Measurements from ENCODE around the gene ITGA11. TPM values are rescaled to one million over a fixed set of nuclear protein-coding genes. Genes with fewer than 3 reads are reported as not detected.
A peak's percentile ranks its signal among the peaks of the same experiment; 100 is the strongest.

The ITGA11 gene
- polyA plus RNA-seq, 1 of the 3 experiments (the other 2 are of a cell fraction) = 0.49 TPM

- TF ChIP-seq RXRA (IDR thresholded peaks at IDR 0.05; ENCODE audit: borderline replicate concordance, low read depth) = no peak
- TF ChIP-seq GATA2 (CRISPR knock-in tag; IDR thresholded peaks at IDR 0.05) = peak; percentile 40; the same call in 1 of the 2 replicates
- TF ChIP-seq REST (IDR thresholded peaks at IDR 0.05; ENCODE audit: low read depth, low read length) = no peak
- TF ChIP-seq ZBTB33 (IDR thresholded peaks at IDR 0.05; ENCODE audit: borderline replicate concordance, low read depth) = no peak
- TF ChIP-seq PBX3 (IDR thresholded peaks at IDR 0.05) = no peak; the same call in 1 of the 2 replicates
- no peak; the same call in 1 of the 2 replicates for TF ChIP-seq ELF1 (IDR thresholded peaks at IDR 0.05)
These were observed 47.3 kb downstream of the ITGA11 start (continued) for GRCh38 chr15:68384451-68385239.

- Histone ChIP-seq H3K36me3 (replicated peaks in 1 of 2; ENCODE audit: control insufficient read depth in 1 of 2, insufficient read depth in 2 of 2, low read length in 1 of 2) (no peaks in the 10 kb centered on the region), H4K20me1 (ENCODE audit: insufficient read depth) (no peaks in the 10 kb centered on the region), H3K27me3 (ENCODE audit: insufficient read depth) (no peaks in the 10 kb centered on the region), H3K27ac (ENCODE audit: low read depth in 2 of 2, low read length in 1 of 2) (peak overlapping the region; percentile 76 to 88), H3K79me2 (ENCODE audit: insufficient read depth) (no peaks in the 10 kb centered on the region), H3K9ac (peak overlapping the region; percentile 20; the same call in 1 of the 2 replicates), H3F3A (replicated peaks; ENCODE audit: insufficient read depth) (peaks cover 28% of the 10 kb centered on the region), H2AFZ (ENCODE audit: low read depth) (no peak overlapping the region; the same call in none of the 2 replicates), H3K9me2 (no peaks in the 10 kb centered on the region), H3K9me3 (no peaks in the 10 kb centered on the region), H3K4me2 (peak overlapping the region; percentile 49), H3K4me1 (ENCODE audit: control insufficient read depth in 1 of 2, insufficient read depth in 2 of 2, low read depth in 1 of 2, low read length in 1 of 2) (peaks cover 12 to 15% of the 10 kb centered on the region in 2 experiments), H3K4me3 (ENCODE audit: low read depth in 2 of 2, low read length in 1 of 2) (peak overlapping the region in 1 of 2 experiments; percentile 0; a peak in 1 of 4 replicates)
- ChIA-PET POLR2A (no interaction called here), CTCF (interaction anchor here (0.9 to 3.2 kb wide), 9 partner anchors 10 to 136 kb away, joined by 3 to 19 read pairs (median 4); no protein-coding TSS in a partner anchor)
- 92% methylated on average over 12 of the region's 12 CpGs for WGBS (ENCODE audit: low lambda C conversion rate)
- DNase-seq = peak; percentile 64
- TF ChIP-seq JUND (IDR thresholded peaks at IDR 0.05) (no peak), RAD21 (IDR thresholded peaks at IDR 0.05; ENCODE audit: low read length) (peak; percentile 61), SMC3 (IDR thresholded peaks at IDR 0.05; ENCODE audit: low read depth, low read length) (peak; percentile 39), MXI1 (IDR thresholded peaks at IDR 0.05; ENCODE audit: low read depth, low read length) (no peak), MAX (IDR thresholded peaks at IDR 0.05; ENCODE audit: low read depth) (no peak), USF1 (IDR thresholded peaks at IDR 0.05; ENCODE audit: borderline replicate concordance, low read depth) (no peak), CHD2 (IDR thresholded peaks at IDR 0.05; ENCODE audit: low read length, partially characterized antibody) (no peak), REST (IDR thresholded peaks at IDR 0.05; ENCODE audit: low read depth, low read length) (no peak)
These were observed 48.5 kb downstream of the ITGA11 start for GRCh38 chr15:68383161-68384074.

Measured in SK-N-SH (cell line).